Astrocyte (in vitro differentiated cells and primary cell): ENCODE data around the gene ATP8B1. TPM values are rescaled to one million over a fixed set of nuclear protein-coding genes. Genes with fewer than 3 reads are reported as not detected.
A peak's percentile ranks its signal among the peaks of the same experiment; 100 is the strongest.

Experiments used
- DNase-seq: peaks from one replicate; pipeline ENCODE4 v3.0.0-alpha.2; 2010; ENCODE audit warnings: low read depth
- FAIRE-seq: peaks from 2 replicates; lab custom pipeline; 2011; peaks lifted over from hg19 to GRCh38; lab: Jason Lieb, UNC
- H2AFZ ChIP-seq: 2 replicates; pipeline ENCODE4 v1.6.0; 2012; ENCODE audit warnings: low read depth, low read length, inconsistent platforms
- H3K27ac ChIP-seq: 2 replicates; pipeline ENCODE4 v1.5.1; 2011; ENCODE audit warnings: low read depth, low read length, inconsistent platforms
- H3K27me3 ChIP-seq: 2 replicates; pipeline ENCODE4 v1.6.0; 2011; ENCODE audit warnings: low read length, inconsistent platforms; ENCODE audit not compliant: insufficient read depth
- H3K36me3 ChIP-seq: 2 replicates; pipeline ENCODE4 v1.5.1; 2011; ENCODE audit warnings: low read length, inconsistent platforms; ENCODE audit not compliant: insufficient read depth
- H3K4me1 ChIP-seq: 2 replicates; pipeline ENCODE4 v1.5.1; 2011; ENCODE audit warnings: low read length, inconsistent platforms; ENCODE audit not compliant: insufficient read depth
- H3K4me2 ChIP-seq: 2 replicates; pipeline ENCODE4 v1.6.0; 2012; ENCODE audit warnings: low read length, inconsistent platforms
- H3K4me3 ChIP-seq: 2 replicates; pipeline ENCODE4 v1.5.1; 2011; ENCODE audit warnings: low read depth, mild to moderate bottlenecking, low read length, inconsistent platforms; ENCODE audit not compliant: insufficient read depth
- H3K79me2 ChIP-seq: 2 replicates; pipeline ENCODE4 v1.6.0; 2012; ENCODE audit warnings: mild to moderate bottlenecking, low read length, inconsistent platforms; ENCODE audit not compliant: insufficient read depth
- H3K9ac ChIP-seq: 2 replicates; pipeline ENCODE4 v1.6.0; 2012; ENCODE audit warnings: mild to moderate bottlenecking, low read length, inconsistent platforms
- H3K9me3 ChIP-seq: 2 replicates; pipeline ENCODE4 v1.5.1; 2012; ENCODE audit warnings: low read depth, mild to moderate bottlenecking, low read length, inconsistent platforms; ENCODE audit not compliant: insufficient read depth
- H4K20me1 ChIP-seq: 2 replicates; pipeline ENCODE4 v1.6.0; 2012; ENCODE audit warnings: low read length, inconsistent platforms; ENCODE audit not compliant: insufficient read depth
- H3K27ac Mint-ChIP-seq: one replicate; pipeline ENCODE4 v1.8.0; 2021; ENCODE audit warnings: mild to moderate bottlenecking, mixed read lengths; ENCODE audit not compliant: unreplicated experiment
- H3K27me3 Mint-ChIP-seq: one replicate; pipeline ENCODE4 v1.8.0; 2021; ENCODE audit warnings: low read depth, mixed read lengths; ENCODE audit not compliant: unreplicated experiment
- H3K36me3 Mint-ChIP-seq: one replicate; pipeline ENCODE4 v1.8.0; 2021; ENCODE audit warnings: low read depth, mixed read lengths; ENCODE audit not compliant: unreplicated experiment
- H3K4me1 Mint-ChIP-seq: one replicate; pipeline ENCODE4 v1.8.0; 2021; ENCODE audit warnings: low read depth, mixed read lengths; ENCODE audit not compliant: unreplicated experiment
- H3K4me3 Mint-ChIP-seq: one replicate; pipeline ENCODE4 v1.8.0; 2021; ENCODE audit warnings: mild to moderate bottlenecking, moderate library complexity, mixed read lengths; ENCODE audit not compliant: unreplicated experiment
- H3K9me3 Mint-ChIP-seq: one replicate; pipeline ENCODE4 v1.8.0; 2021; ENCODE audit warnings: mild to moderate bottlenecking, mixed read lengths; ENCODE audit not compliant: unreplicated experiment
- CTCF ChIP-seq: IDR thresholded peaks from 2 replicates; pipeline ENCODE4 v1.5.1; 2011; ENCODE audit warnings: low read depth, mild to moderate bottlenecking, inconsistent platforms, low read length, moderate library complexity; ENCODE audit not compliant: insufficient read depth
- EZH2 ChIP-seq: IDR thresholded peaks from 2 replicates; pipeline ENCODE4 v1.6.1; 2012; ENCODE audit warnings: mild to moderate bottlenecking, low read length, inconsistent platforms; ENCODE audit not compliant: insufficient read depth
- total RNA-seq: library from RNA; stranded (reverse); gene quantifications from 2 replicates; pipeline ENCODE4 v1.2.1, GENCODE V29; 2021

ATP8B1 gene
- total RNA-seq, 1 donor from 2014 or later, result 10.4 TPM

- Histone ChIP-seq H2AFZ (no peak overlapping the region), H3K4me1 (peaks cover 66% of the 10 kb centered on the region), H3K27ac (peak overlapping the region; percentile 85), H3K27me3 (no peaks in the 10 kb centered on the region), H3K36me3 (no peaks in the 10 kb centered on the region), H3K4me3 (peak overlapping the region; percentile 9), H3K9ac (peak overlapping the region; percentile 67), H3K9me3 (no peaks in the 10 kb centered on the region), H3K4me2 (peak overlapping the region; percentile 80), H3K79me2 (peaks cover 87% of the 10 kb centered on the region), H4K20me1 (peaks cover 4% of the 10 kb centered on the region)
- Mint-ChIP-seq H3K9me3 (no peaks in the 10 kb centered on the region), H3K36me3 (no peaks in the 10 kb centered on the region), H3K27me3 (no peaks in the 10 kb centered on the region), H3K4me1 (peaks cover 41% of the 10 kb centered on the region), H3K27ac (peak overlapping the region; percentile 98), H3K4me3 (peak overlapping the region; percentile 47)
- TF ChIP-seq EZH2, result no peak
- FAIRE-seq (peak; percentile 83), DNase-seq (peak; percentile 93)
Observed at GRCh38 chr18:57780706-57781347, 22.3 kb downstream of the ATP8B1 start.

GRCh38 chr18:57780318-57780705 lies 22.8 kb downstream of the ATP8B1 start:
- H3K4me3 Mint-ChIP-seq, result no peak overlapping the region
- Histone ChIP-seq H3K27me3 (no peaks in the 10 kb centered on the region), H3K36me3 (no peaks in the 10 kb centered on the region), H3K4me3 (peak overlapping the region; percentile 9), H4K20me1 (peaks cover 5% of the 10 kb centered on the region), H3K9me3 (no peaks in the 10 kb centered on the region), H2AFZ (no peak overlapping the region), H3K79me2 (peaks cover 85% of the 10 kb centered on the region), H3K27ac (peak overlapping the region; percentile 85), H3K9ac (peak overlapping the region; percentile 67), H3K4me2 (peak overlapping the region; percentile 80), H3K4me1 (peaks cover 62% of the 10 kb centered on the region)
- FAIRE-seq, result no peak
- DNase-seq, result peak; percentile 73
- peaks cover 41% of the 10 kb centered on the region for H3K4me1 Mint-ChIP-seq
- no peak for TF ChIP-seq EZH2
- H3K9me3 Mint-ChIP-seq, result no peaks in the 10 kb centered on the region
- H3K27ac Mint-ChIP-seq, result peak overlapping the region; percentile 98
- no peaks in the 10 kb centered on the region for H3K27me3 Mint-ChIP-seq
- no peaks in the 10 kb centered on the region for H3K36me3 Mint-ChIP-seq

GRCh38 chr18:57776767-57777166 lies 26.3 kb downstream of the ATP8B1 start:
- no peak overlapping the region for H2AFZ ChIP-seq
- H3K9ac ChIP-seq, result no peak overlapping the region
- Mint-ChIP-seq H3K27me3 (no peaks in the 10 kb centered on the region), H3K27ac (peak overlapping the region; percentile 78), H3K4me3 (no peak overlapping the region), H3K4me1 (peaks cover 30% of the 10 kb centered on the region), H3K36me3 (no peaks in the 10 kb centered on the region), H3K9me3 (no peaks in the 10 kb centered on the region)
- no peaks in the 10 kb centered on the region for H3K36me3 ChIP-seq
- H4K20me1 ChIP-seq, result peaks cover 28% of the 10 kb centered on the region
- H3K27ac ChIP-seq, result peak overlapping the region; percentile 21
- FAIRE-seq (no peak), DNase-seq (no peak)
- peaks cover 38% of the 10 kb centered on the region for H3K4me1 ChIP-seq
- peak overlapping the region; percentile 49 for H3K4me2 ChIP-seq
- H3K79me2 ChIP-seq, result peaks cover 85% of the 10 kb centered on the region
- no peaks in the 10 kb centered on the region for H3K27me3 ChIP-seq
- TF ChIP-seq CTCF (no peak), EZH2 (no peak)
- H3K9me3 ChIP-seq, result no peaks in the 10 kb centered on the region
- no peak overlapping the region for H3K4me3 ChIP-seq
